Endodermal cell (in vitro differentiated cells): Measurements from ENCODE around the gene FGF14. TPM values are rescaled to one million over a fixed set of nuclear protein-coding genes. Genes with fewer than 3 reads are reported as not detected.

Experiments used
- DNase-seq: peaks from one replicate; pipeline ENCODE4 v3.0.0-alpha.2; 2017
- H3K27ac ChIP-seq: 2 replicates; pipeline ENCODE4 v1.5.1; 2013; ENCODE audit warnings: mild to moderate bottlenecking, low read depth, low read length, moderate library complexity
- H3K27me3 ChIP-seq: 2 replicates; pipeline ENCODE4 v1.6.1; 2013; ENCODE audit warnings: mild to moderate bottlenecking, low read length, moderate library complexity; ENCODE audit not compliant: insufficient read depth, control insufficient read depth, poor library complexity, severe bottlenecking
- H3K36me3 ChIP-seq: 2 replicates; pipeline ENCODE4 v1.7.0; 2013; ENCODE audit warnings: mild to moderate bottlenecking, low read length, moderate library complexity; ENCODE audit not compliant: control insufficient read depth, insufficient read depth
- H3K4me1 ChIP-seq: one replicate; pipeline ENCODE4 v1.7.0; 2013; ENCODE audit warnings: low read length; ENCODE audit not compliant: control insufficient read depth, insufficient read depth
- H3K4me3 ChIP-seq: 2 replicates; pipeline ENCODE4 v1.5.1; 2013; ENCODE audit warnings: mild to moderate bottlenecking, low read length, moderate library complexity
- H3K9ac ChIP-seq: 2 replicates; pipeline ENCODE4 v1.6.1; 2013; ENCODE audit warnings: mild to moderate bottlenecking, low read length, moderate library complexity; ENCODE audit not compliant: poor library complexity, severe bottlenecking; ENCODE audit errors: extremely low read depth
- H3K9me3 ChIP-seq: 2 replicates; pipeline ENCODE4 v1.6.1; 2013; ENCODE audit warnings: mild to moderate bottlenecking, low read length, moderate library complexity; ENCODE audit not compliant: control insufficient read depth
- H3K27ac Mint-ChIP-seq: 2 replicates; pipeline ENCODE4 v1.8.0; 2020; ENCODE audit warnings: mixed read lengths
- H3K27me3 Mint-ChIP-seq: 2 replicates; pipeline ENCODE4 v1.8.0; 2021; ENCODE audit warnings: mild to moderate bottlenecking, mixed read lengths; ENCODE audit not compliant: insufficient read depth
- H3K36me3 Mint-ChIP-seq: 2 replicates; pipeline ENCODE4 v1.8.0; 2020; ENCODE audit warnings: low read depth, mixed read lengths
- H3K4me1 Mint-ChIP-seq: 2 replicates; pipeline ENCODE4 v1.8.0; 2020; ENCODE audit warnings: mixed read lengths
- H3K4me3 Mint-ChIP-seq: 2 replicates; pipeline ENCODE4 v1.8.0; 2020; ENCODE audit warnings: mild to moderate bottlenecking, moderate library complexity, mixed read lengths
- H3K9me3 Mint-ChIP-seq: 2 replicates; pipeline ENCODE4 v1.8.0; 2020; ENCODE audit warnings: mild to moderate bottlenecking, mixed read lengths
- CTCF ChIP-seq: fragments of 200-600 bp; sonication (generic); conservative IDR thresholded peaks from 2 replicates; pipeline ENCODE4 v1.5.0; 2021; ENCODE audit warnings: antibody characterized with exemption, mild to moderate bottlenecking
- WGBS, 2 experiments: methylation state at CpG; one replicate each; pipeline versions ENCODE4 v1.1.5 to v1.1.7; 2013; ENCODE audit warnings: missing lambda C conversion rate in 2 of 2, mixed read lengths in 1 of 2; ENCODE audit not compliant: insufficient coverage in 1 of 2, insufficient read length in 1 of 2; 5-methylcytosine and 5-hydroxymethylcytosine counted together
- total RNA-seq, 2 donors: library from RNA; stranded (reverse); fragmentation: NEBNext Ultra II Directional in 1 of 2; extraction: Animal tissue kit (Norgen Biotek cat#: 25700) in 1 of 2; gene quantifications; 2 replicates in 1 of 2; 3 replicates in 1 of 2; pipeline ENCODE4 v1.2.1, GENCODE V29; 2021

Gene FGF14
- total RNA-seq, 2 donors from 2014 or later: 0.15 to 0.26 TPM

GRCh38 chr13:102394158-102395053, 7.4 kb downstream of the FGF14 start:
- H3K27me3 Mint-ChIP-seq: peaks cover 23% of the 10 kb centered on the region
- no peaks in the 10 kb centered on the region for H3K9me3 Mint-ChIP-seq
- H3K4me1 Mint-ChIP-seq: peaks cover 18% of the 10 kb centered on the region
- no peaks in the 10 kb centered on the region for H3K36me3 Mint-ChIP-seq
- DNase-seq: peak; percentile 98
- H3K27ac Mint-ChIP-seq: peak overlapping the region; percentile 94
- no peaks in the 10 kb centered on the region for H3K9me3 ChIP-seq
- peak overlapping the region; percentile 68 for H3K9ac ChIP-seq
- peak overlapping the region; percentile 88 for H3K4me3 ChIP-seq
- peaks cover 5% of the 10 kb centered on the region for H3K27me3 ChIP-seq
- peaks cover 4% of the 10 kb centered on the region for H3K4me1 ChIP-seq
- WGBS, 2 experiments: 1 to 2% methylated on average over 20 to 72 of the region's 72 CpGs
- peak overlapping the region; percentile 78 for H3K4me3 Mint-ChIP-seq
- no peaks in the 10 kb centered on the region for H3K36me3 ChIP-seq
- peak overlapping the region; percentile 64 for H3K27ac ChIP-seq
- TF ChIP-seq CTCF: peak; percentile 65

DNA sequence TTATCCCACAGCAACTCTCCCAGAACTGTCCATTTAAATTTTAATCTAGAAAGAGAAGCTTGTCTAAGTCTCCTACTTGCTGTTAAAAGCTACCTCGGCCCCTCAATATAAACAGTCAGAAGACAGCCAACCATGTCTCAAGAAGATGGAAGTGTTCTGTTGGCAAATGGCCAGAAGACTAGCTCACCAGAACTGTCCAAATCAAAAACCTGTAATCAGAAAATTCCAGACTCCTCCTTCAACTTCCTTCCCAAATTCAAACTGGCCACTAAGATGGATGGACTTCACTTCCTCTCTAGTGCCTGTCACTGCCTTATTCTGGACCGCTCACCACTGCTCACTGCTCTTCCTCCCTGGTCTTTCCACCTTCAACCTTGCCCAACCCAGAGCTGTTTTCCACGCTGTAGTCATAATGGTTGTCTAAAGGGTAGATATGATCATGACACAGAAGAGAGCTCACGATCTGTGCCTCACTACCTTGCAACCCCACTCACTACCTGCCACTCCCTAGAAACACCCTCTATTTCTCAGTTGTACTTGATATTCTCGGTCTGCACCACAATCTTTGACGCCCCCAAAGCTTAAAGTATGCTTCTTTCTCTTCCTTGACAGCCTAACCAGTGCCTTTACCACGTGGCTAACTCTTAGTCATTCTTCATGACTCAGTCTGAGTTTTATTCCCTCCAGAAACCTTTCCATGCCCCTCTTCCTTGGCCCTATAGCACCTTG, 9.2 kb downstream of the FGF14 start:
- Mint-ChIP-seq H3K27ac (no peak overlapping the region), H3K27me3 (peaks cover 14% of the 10 kb centered on the region), H3K9me3 (no peaks in the 10 kb centered on the region), H3K4me1 (peaks cover 18% of the 10 kb centered on the region), H3K36me3 (no peaks in the 10 kb centered on the region), H3K4me3 (no peak overlapping the region)
- Histone ChIP-seq H3K4me1 (peaks cover 7% of the 10 kb centered on the region), H3K27me3 (no peaks in the 10 kb centered on the region), H3K36me3 (no peaks in the 10 kb centered on the region), H3K9me3 (no peaks in the 10 kb centered on the region), H3K4me3 (no peak overlapping the region), H3K9ac (no peak overlapping the region), H3K27ac (no peak overlapping the region)
- DNase-seq: no peak
- TF ChIP-seq CTCF: no peak
- WGBS, 2 experiments: 85 to 87% methylated on average over 3 to 7 of the region's 7 CpGs

DNA sequence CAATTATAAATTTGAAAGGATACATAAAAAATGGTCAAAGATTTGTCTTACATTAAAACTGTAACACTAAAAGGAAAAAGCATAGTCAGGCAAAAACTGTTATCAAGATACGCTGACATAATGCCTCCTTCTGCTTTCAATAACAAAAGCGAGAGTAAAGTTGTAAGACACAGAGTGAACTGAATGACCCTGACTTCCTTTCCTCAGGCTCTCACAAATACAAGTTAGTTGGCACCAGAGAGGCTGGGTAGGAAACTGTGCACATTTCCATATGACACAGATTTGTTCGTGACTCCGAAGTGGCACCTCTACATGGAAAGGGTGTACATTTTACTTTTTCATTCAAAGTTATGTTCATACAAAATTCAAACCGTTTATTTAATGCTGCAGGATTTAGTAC, 15.4 kb downstream of the FGF14 start:
- H3K4me1 Mint-ChIP-seq: peaks cover 7% of the 10 kb centered on the region
- no peaks in the 10 kb centered on the region for H3K36me3 ChIP-seq
- H3K36me3 Mint-ChIP-seq: no peaks in the 10 kb centered on the region
- no peaks in the 10 kb centered on the region for H3K9me3 Mint-ChIP-seq
- H3K4me1 ChIP-seq: peaks cover 7% of the 10 kb centered on the region
- no peak overlapping the region for H3K27ac Mint-ChIP-seq
- H3K9ac ChIP-seq: no peak overlapping the region
- no peaks in the 10 kb centered on the region for H3K27me3 ChIP-seq
- no peak overlapping the region for H3K27ac ChIP-seq
- TF ChIP-seq CTCF: no peak
- no peak for DNase-seq
- 91 to 96% methylated on average over 3 to 5 of the region's 5 CpGs for WGBS, 2 experiments
- H3K4me3 Mint-ChIP-seq: no peak overlapping the region
- H3K4me3 ChIP-seq: no peak overlapping the region
- no peaks in the 10 kb centered on the region for H3K27me3 Mint-ChIP-seq
- H3K9me3 ChIP-seq: no peaks in the 10 kb centered on the region
